NCI-H774 (cell line): ENCODE results near the gene IER5L.

Experiments used
- DNase-seq: peaks from one replicate; lab custom pipeline; 2025; lab: John Stamatoyannopoulos, UW

Gene IER5L

DNA sequence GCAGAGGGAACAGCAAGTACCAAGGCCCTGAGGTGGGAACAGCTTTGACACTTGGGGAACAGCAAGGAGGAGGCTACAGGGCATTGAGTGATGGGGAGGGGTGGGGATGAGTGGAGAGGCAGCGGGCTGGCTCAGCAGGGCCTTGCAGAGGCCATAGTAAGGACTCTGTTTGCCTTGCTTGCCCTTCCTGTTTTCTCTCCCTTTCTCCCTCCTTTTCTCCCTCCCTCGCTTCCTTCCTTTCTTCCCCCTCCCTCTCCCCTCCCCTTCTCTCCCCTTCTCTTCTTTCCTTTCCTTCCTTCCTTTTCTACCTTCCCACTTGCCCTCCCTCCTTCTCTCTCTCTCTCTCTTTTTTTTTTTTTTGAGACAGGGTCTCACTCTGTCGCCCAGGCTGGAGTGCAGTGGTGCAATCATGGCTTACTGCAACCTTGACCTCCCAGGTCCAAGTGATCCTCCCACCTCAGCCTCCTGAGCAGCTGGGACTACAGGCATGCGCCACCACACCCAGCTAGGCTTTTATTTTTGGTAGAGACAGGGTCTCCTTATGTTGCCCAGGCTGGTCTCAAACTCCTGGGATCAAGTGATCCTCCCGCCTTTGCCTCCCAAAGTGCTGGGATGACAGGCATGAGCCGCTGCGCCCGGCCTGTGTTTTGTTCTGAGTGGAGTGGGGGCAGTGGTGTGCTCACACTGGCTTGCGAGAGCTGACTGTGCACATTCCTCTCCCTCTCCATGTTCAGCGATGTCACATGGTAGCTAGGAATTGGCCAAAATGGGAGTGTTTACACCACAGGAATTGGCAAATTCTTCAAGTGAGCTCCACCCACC lies 17.1 kb downstream of the IER5L start:
- DNase-seq, result no peak

DNA sequence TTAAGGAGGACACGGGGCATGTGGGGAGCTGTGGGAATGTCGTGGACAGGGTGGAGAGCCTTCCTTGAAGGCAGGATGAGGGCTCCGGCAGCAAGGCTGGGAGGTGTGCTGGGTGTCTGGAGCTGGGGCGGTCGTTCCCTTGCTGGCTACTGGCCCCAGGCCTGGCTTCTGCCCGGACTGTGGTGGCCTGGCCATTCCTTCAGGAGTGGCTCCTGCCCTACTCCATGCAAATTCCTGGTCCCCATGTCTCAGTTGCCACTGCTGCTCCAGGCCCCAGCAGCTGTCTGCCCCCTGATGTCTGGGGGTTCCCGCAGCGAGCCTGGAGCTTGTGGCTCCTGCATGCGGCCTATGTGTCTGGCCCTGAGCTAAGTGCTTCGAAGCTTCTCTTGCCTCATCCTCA lies 21.9 kb downstream of the IER5L start:
- DNase-seq, result no peak

DNA sequence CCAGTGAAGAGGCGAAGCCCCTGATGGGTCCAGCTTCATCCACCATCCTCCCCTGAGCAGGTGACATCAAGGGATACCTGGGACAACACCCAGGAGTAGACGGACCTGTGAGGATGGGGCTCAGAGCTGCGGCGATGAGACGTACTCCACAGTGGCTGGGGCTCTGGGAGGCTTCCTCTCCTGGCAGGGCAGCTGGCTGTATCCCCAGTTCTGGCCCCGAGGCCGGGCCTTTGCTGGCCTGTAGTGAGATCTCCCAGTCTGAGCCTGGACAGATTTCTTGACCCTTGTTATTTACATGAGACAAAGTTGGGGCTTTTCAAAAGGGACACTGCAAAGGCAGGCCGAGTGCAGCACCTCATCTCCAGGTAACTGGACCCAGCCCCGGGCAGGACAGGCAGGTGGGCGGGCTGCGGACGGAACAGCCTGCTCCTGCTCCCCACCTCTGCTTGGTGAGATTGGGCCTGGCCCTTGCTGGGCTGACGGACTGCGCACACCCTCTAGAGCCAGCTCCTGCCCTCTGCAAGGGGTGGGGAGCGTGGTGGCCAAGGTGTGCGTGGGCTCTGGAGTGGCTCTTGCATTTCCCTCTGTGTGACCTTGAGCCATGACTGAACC lies 23.1 kb downstream of the IER5L start:
- no peak for DNase-seq

DNA sequence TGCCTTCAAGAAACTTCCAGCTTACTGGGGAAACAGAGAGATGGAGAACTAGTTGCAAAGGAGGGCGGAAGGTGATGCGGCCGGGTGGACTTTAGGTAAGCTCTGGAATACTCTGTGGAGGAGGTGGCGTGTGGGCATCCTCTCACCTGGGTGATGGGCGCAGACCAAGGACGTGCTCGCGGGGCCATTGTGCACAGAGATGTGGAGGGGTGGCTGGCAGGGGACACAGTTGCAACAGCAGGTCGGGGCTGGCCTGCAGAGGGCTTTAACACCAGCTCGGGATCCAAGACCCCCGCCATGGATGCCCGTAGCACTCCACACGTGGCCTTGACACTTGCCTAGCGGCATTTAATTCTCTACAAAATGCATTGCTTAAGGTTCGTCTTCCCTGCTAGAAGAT lies 26.6 kb downstream of the IER5L start:
- no peak for DNase-seq

DNA sequence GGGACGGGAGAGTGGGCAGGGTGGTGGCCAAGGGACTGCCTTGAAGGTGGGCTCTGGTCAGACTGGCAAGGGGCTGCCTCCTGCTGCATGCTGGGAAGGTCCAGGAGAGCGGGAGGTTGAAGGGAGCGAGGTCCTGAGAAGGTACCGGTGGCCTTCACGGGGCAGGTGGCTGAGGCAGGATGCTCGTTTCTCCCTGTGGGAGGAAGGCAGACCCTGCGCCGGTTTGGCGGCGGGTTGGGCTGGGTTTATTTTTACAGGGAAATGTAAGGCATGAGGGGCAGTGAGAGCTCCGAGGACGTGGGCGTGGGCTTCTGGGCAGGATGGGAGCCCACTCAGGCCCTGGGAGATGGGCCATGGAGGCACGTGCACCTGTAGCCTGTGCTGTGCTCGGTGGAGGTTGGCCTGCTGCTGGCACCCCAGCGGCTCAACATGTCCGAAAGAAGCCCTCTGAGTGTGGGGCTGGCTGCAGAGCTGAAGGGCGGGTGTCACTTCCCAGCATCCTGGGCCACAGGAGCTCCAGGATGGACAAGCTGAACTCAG lies 27.3 kb downstream of the IER5L start:
- DNase-seq, result no peak

DNA sequence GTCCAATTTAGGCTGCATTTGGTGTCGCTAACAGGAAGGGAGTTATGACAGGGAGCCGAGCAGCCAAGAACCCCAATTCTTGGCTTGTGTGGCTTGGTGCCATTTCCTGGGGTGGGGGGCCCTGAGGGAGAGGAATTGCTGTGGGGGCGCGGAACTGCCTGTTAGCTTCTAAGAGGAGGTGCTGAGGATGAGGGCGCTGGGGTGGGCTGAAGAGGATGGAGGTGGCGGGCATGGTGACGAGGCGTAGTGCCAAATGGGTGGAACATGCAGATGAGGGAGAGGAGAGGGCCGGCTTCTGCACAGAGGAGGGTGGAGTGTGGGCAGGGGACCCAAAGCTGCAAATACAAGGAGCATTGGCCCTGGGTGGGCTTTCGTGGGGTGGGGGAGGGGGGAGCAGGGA lies 27.9 kb downstream of the IER5L start:
- DNase-seq, result no peak

DNA sequence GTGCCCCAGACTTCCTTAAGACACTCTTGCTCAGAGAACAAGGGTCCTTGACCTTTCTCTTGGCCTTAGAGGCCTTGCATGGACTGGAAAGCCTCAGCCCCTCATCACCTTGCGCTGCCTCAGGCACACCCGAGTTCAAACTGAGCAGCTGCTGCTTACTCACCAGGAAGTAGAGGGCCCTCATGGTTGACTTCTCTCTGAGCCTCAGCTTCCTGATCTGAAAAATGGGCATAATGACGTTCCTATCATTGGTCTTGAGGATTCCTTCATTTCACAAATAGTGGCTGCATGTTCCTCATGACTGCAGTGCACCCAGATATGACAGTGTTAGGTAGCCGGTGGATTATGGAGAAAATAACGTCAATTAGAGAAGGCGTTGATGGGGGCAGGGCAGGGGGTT lies 28.6 kb downstream of the IER5L start:
- no peak for DNase-seq

DNA sequence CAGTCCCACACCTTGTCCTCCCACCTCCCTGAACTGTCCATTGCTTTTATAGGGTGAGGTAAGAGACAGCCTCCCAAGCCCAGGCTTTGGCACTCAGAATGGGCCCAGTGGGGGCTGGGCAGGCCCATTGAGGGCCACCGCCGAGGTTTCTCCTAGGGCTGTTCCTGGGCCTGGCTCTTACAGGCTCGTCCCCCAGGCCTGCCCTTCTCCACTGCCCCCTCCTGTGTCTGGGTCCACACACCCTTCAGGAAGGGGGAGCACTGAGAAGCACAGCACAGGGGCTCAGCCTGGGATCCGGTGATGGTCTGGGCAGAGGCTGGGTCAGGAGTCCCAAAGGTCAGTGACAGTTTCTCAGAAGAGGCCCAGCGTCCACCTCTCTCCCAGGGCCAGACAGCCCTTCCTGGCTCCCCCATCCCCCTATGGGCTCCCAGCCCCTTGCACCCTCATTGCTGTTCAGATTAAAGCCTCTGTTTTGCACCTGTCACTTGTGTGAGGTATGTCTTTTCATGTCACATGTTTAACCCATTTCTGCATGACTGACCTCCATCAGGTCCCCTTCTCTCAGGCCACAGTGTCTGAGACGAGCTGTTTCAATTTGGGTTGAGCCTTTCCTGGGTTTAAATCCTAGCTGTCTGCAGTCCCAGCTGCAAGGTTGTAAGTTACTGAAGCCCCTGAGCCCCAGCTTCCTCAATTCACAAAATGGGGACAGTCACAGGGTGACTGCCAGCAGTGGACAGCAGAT lies 29.4 kb downstream of the IER5L start:
- DNase-seq, result no peak

DNA sequence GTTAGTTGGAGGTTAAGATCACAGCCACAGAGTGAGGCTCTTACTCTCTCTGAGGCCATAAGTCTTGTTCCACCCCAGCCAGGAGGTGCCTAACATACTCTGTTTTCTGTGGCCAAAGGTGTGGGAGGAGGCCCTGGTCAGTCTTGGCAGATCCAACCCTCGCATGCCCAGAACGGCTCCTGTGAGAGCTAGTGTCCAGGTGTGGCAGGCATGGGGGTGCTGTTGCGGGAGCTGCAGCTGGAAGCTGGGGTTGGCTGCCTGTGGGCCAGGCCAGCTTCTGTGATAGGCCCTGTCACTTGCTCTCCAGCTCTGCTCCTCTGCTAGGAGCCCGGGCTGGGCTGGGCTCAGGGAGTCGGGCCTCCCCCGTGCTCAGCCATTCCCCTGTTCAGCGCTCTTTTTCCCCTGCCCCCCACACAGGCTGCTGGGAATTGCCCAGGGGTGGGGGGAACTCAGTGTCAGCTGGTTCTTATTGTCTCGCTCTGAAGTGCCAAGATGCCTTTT lies 31.6 kb downstream of the IER5L start:
- no peak for DNase-seq

DNA sequence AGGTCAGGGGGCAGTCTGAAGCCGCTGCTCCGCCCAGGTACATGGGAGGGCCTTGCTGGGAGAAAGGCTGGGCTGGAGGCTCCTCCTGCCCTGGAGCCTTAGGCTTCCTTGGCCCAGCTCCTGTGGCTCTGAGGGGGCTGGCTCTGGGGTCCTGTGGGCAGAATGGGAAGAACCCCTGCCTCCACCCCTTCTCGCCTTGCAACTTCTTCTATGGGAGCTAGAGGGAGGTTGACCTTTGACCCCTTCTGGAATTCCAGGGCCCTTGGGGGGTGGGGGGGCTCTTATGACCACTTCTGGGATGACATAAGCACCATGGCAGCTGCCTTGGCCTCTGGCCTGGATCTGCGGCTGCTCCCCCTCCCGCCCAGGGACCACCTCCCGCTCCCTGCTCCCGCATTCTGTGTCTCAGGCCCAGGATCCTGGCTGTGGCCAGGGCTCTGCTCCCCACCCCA lies 32.2 kb downstream of the IER5L start:
- DNase-seq, result no peak

DNA sequence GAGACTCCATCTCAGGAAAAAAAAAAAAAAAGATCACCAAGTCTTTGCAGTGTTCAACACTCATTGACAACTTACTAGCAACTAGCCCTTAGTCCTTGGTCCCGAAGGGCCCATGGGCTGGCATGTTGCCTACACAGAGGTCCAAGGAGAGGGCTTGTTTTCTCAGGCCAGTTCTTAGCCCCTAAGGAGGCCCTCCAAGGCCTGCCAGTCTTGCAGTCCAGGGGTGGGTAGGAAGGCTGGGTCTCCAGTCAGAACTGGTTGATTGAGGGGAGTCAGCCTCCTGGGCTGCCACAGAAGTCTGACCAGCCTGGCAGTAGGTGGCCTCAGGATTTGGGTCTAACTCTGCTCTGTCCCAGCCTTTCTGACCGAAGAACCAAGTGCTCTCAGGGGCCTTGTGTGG lies 32.7 kb downstream of the IER5L start:
- no peak for DNase-seq

DNA sequence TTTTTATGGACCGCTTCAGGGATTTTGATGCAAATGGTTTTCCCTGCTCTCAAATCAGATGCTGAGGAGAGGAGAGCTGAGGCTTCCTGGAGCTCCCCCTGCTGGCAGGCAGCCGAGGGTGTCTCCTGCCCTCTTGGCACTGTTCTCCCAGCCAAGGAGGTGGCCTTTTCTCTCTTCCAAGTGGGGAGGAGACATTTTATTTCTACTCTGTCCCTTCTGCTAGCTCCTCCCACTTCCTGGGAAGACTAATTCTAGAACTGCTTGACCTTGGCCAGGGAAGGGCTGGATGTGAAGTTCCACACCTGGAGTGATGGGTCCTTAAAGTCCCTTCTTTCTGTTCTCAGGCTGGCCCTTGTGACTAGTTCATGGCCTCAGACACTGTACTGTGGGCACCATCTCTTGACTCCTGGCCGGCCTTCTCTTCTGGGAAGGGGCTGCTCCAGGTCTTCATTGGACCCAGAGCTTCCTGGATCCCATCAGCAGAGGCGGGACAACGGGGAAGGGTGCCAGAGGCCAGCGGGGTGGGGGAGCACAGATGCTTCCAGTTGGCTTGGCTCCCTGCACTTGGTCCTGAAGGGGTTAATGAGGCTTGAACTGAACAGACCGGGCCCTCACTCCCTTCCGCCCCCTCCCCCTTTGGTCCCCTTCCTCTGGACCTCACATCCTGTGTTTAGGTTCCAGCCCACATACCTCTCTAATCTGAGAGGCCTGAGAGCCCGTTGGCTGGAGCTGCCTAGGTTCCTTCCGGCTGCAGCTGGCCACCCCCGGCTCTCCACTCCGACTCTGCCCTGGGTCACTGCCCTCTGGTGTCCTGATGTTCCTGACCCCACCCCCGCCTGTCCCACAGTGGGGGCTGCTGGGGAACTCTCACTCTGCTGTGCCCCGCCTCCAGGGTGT lies 34.8 kb downstream of the IER5L start:
- DNase-seq, result peak; percentile 24

DNA sequence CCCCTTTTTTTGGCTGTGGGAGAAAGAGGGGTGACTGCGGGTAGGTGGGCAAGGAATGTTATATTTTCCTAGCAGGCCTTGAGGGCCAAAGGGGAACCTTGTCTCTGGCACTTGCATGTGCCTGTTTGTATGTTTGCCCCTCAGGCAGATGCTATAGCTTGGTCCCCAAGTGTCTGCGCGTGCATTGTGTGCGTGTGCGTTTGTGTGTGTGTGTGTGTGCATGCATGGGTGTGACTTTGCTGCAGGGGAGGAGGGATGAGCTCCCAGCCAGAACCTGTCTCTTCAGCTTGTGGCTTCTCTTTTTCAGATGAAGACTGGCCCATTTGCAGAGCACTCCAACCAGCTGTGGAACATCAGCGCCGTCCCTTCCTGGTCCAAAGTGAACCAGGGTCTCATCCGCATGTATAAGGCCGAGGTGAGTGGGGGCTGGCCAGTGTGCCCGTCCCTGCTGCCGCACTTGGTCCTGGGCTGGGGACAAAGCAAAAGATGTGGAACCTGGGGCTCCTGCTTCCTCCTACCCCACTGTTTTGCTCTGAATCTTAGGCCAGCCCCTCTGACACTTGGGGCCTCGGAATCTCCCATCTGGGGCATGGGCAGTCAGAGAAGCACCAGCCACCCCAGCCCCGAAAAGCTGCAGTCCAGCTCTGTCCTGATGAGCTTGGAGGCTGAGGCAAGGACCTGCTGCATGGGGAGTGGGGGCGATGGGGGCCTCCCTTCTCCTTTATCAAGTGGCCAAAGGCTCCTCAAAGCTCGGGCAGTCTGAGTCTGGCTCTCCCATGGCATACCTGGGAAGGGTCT lies 35.7 kb downstream of the IER5L start:
- no peak for DNase-seq

DNA sequence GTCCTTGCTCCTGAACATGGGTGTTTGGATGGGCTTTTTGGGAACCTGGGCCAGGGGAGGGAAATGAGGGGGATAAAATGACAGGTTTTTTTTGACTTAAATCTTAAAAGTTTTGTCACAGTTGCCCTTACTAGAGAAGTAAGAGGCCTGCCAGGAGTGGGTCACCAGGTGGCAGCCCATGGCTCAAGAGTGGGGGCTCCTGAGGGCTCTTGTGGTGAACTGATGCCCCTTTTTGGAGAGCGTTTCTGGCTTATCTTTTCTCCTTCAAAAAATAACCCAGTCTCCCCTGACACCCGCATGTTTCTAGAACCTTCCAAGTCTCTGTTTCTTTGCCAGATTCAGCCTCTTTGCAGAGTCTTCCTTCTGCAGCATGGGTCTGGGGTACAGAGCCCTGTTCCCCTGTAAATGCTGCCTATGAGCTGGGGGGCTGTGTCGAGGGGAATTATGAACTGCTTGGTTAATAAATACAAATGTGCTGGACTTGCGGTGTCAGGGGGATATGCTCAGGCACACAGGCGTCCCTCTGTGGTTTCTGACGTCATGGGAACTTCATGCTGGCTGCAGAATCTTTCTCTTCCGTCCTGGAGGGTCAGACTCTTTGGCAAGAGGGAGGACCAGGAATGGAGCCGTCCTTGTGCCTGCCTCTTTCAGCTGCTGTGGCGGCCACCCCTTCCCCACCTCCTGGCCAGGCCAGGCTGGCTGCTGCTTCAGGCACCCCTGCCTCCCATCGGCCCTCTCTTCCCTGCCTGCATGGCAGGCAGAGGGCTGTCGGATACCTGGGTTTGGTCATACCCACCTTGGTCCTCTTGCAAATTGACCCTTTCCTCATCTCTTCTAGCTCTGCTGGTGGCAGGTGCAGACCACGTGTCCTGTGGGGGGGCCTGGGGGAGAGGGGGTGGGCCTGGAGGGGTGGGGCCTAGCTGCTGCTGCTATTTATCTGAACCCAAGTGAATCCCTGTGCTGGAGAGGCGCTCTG lies 36.7 kb downstream of the IER5L start:
- DNase-seq, result no peak

DNA sequence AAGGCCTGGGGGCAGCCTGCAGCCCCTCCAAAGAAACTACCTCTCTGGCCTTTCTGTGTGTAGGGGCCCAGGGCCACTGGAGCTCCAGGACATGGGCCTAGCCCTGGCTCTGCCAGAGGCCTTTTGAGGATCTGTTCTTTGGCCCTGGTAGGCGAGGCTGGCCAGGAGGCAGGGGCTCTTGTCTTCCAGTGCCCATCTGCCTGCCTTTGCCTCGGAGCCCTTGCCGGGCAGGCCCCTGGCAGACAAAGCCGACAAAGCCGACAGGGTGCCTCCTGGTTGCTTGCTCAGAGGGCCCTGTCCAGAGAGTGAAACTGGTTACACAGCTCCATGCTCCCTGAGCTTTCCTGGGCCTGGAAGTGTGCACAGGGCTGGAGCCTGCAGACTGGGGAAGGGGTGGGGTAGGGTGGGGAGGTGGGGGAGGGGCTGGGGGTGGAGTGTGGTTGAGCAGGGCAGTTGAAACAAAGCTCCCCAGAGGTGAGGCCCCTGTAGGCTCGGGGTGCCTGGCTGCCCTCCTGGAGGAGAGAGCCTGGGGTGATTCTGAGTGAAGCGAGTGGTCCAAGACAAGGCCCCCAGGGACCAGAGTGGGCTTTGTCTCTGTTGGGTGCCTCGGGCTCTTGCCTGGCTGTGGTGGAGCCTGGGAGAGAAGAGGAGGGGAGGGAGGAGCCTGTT lies 37.5 kb downstream of the IER5L start:
- DNase-seq, result no peak

DNA sequence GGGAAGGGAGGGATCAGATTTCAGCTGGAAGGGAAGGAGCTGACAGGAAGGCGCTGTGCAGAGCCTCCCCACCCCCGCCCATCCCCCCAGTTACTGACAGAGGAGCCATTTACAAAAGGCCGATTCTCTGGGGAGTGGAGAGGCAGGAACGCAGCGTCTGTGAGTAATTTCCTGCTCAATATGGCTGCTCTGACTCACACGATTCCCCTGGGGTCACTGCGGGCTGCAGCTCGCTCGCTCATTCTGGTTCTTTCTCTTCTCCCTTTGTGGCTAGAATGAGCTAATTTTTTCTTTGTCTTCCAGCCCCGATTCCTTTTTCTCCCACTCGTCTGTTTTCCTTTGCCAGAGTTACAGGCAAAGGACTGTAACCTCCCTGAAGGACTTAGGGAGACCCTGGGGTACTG lies 38.1 kb downstream of the IER5L start:
- no peak for DNase-seq

DNA sequence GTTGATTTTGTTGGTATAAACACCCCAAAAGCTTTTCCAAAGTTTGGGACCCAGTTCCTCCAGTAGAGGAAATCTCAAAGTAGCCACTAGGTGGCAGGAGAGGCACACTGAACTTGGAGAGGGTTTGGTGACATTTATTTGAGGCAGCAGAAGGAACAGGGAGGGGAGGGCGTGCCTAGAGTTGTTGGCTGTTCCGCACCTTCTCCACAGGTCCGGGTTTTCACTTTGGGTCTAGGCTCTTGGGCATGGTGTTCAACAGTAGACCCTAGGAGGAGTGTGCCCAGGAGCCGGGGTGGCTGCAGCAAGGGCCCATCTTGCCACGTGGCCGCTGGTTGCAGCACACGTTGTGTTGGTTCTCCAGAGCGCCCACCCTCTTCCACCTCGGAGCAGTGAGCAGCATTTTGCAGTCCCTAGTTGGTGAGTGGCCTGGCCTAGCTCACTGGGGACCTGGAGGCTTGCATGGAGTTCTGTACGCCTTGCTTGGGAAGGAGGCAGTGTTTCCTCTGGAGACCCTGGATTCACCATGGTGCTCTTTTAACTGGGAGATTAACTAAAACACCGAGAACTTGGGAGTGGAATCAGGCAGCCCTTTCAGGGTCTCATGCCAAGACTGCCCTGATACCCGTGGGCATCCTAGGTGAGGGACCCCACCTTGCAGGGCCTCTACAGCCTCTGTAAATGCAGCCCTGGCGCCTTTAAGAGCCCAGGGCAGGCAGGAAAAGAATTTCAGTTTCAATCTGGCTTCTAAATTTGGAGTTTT lies 38.6 kb downstream of the IER5L start:
- DNase-seq, result peak; percentile 54
